ENCODE measurements around the gene PTPA. TPM values are rescaled to one million over a fixed set of nuclear protein-coding genes. Genes with fewer than 3 reads are reported as not detected.
"Not testable (repeated sequence)": the region's sequence is repeated elsewhere in the genome, so short reads cannot be mapped to it uniquely, and the experiment has no call there.

PTPA gene
- total RNA-seq, 2 donors from 2014 or later, result 81.3 to 89.9 TPM

DNA sequence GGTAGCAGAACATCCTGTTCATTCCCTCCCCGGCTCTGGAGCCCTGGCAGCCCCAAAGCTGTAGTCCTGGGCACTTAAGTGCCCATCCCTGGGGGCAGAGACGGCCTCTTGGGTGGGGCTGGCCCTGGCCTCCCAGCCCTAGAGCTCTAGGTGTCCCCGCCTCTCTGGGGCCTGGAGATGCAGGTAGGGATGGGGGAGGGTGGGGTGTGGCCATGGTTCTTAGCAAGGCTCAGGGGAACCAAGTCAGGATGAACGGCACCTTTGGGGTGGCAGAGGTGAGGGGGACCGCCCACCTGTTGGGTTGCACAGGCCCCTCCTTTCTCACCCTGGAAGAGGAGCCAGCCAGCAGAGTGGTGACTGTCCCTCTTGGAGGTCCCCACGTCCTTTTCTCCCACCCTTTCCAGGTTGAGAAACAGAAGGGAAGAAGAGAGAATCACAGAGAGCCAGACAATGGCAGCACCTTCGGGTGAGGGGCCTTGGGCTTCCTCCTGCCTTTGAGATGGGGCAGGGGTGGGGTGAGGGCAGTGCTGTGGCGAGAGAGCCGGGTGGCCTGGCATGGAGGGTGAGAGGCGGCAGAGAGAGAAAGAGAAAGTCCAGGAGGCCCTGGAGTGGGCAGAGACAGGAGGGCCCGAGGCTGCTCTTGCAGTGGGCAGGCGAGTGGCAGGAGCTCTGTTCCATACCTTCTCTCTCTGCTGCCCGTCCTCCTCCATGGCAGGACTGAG is 3.0 kb upstream of the PTPA start:
- Histone ChIP-seq H3K4me3 (no peak overlapping the region), H3K27me3 (no peaks in the 10 kb centered on the region), H3K27ac (peak overlapping the region in 1 of 2 donors; percentile 99), H3K9me3 (no peaks in the 10 kb centered on the region), H3K36me3 (peaks cover 23% of the 10 kb centered on the region), H3K4me1 (peaks cover 0 to 31% of the 10 kb centered on the region in 2 donors)
- DNase-seq (ENCODE audit: low spot score), result no peak
- TF ChIP-seq CTCF (IDR thresholded peaks at IDR 0.05), result no peak

DNA sequence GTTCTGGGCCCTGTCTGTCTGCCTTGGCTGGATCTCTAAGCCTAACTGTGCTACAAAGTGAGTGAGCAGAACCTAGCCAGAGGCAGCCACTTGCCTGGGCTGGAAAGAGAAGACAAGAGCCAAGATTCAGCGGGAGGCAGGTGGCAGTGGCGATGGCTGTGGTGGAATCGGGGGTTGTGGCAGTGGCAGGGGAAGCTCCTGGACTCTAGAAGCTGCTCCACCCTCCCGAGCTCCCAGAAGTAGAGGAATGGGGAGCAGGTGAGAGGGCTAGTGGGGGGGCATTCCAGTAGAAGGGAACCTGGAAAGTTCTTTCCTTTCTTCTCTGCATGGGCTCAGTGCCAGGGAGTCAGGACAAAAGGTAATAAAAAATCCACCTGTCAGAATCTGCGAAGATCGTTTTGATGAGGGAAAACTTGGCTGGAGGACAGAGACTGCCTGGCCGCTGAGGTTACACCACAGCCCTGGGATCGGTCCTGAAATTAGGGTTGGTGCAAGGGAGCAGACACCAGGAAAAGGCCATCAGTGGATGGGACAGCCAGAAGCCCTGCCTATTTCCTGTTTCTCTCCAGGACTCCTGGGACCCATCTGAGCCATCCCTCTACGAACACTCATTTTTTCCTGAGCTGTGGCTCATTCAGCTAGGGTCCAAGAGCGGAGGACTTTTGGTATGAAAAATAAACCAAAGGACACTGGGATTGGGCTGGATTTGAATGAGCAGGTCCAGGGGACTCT is 2.2 kb upstream of the PTPA start:
- Histone ChIP-seq H3K27me3 (no peaks in the 10 kb centered on the region), H3K9me3 (no peaks in the 10 kb centered on the region), H3K36me3 (peaks cover 23% of the 10 kb centered on the region), H3K4me1 (peaks cover 0 to 33% of the 10 kb centered on the region in 2 donors), H3K27ac (peak overlapping the region in 1 of 2 donors; percentile 99), H3K4me3 (peak overlapping the region in 1 of 2 donors; percentile 93)
- no peak for DNase-seq (ENCODE audit: low spot score)
- TF ChIP-seq CTCF (IDR thresholded peaks at IDR 0.05), result no peak

GRCh38 chr9:129109537-129109903 is 1.7 kb upstream of the PTPA start:
- H3K4me3 ChIP-seq, result peak overlapping the region; percentile 92 to 93
- peaks cover 0 to 38% of the 10 kb centered on the region in 2 donors for H3K4me1 ChIP-seq
- peaks cover 23% of the 10 kb centered on the region for H3K36me3 ChIP-seq
- peak; percentile 82 for DNase-seq (ENCODE audit: low spot score)
- peak overlapping the region; percentile 87 to 99 for H3K27ac ChIP-seq
- H3K9me3 ChIP-seq, result no peaks in the 10 kb centered on the region
- TF ChIP-seq CTCF (IDR thresholded peaks at IDR 0.05), result no peak
- no peaks in the 10 kb centered on the region for H3K27me3 ChIP-seq

- peak; percentile 67 for DNase-seq (ENCODE audit: low spot score)
- Histone ChIP-seq H3K36me3 (peaks cover 23% of the 10 kb centered on the region), H3K27ac (peak overlapping the region; percentile 87 to 99), H3K27me3 (no peaks in the 10 kb centered on the region), H3K4me1 (peaks cover 0 to 45% of the 10 kb centered on the region in 2 donors), H3K4me3 (peak overlapping the region; percentile 92 to 93), H3K9me3 (no peaks in the 10 kb centered on the region)
- no peak for TF ChIP-seq CTCF (IDR thresholded peaks at IDR 0.05)
Measured at GRCh38 chr9:129109952-129110739, 1.1 kb upstream of the PTPA start.

- no peaks in the 10 kb centered on the region for H3K27me3 ChIP-seq
- peak overlapping the region; percentile 92 to 93 for H3K4me3 ChIP-seq
- peak overlapping the region; percentile 87 to 99 for H3K27ac ChIP-seq
- DNase-seq (ENCODE audit: low spot score), result no peak
- H3K4me1 ChIP-seq, result peaks cover 0 to 47% of the 10 kb centered on the region in 2 donors
- H3K9me3 ChIP-seq, result no peaks in the 10 kb centered on the region
- H3K36me3 ChIP-seq, result peaks cover 14% of the 10 kb centered on the region
- no peak for TF ChIP-seq CTCF (IDR thresholded peaks at IDR 0.05)
Measured at GRCh38 chr9:129111528-129112151, 425 bp downstream of the PTPA start.

GRCh38 chr9:129112526-129112925 is 1.3 kb downstream of the PTPA start:
- H3K27me3 ChIP-seq; DNase-seq (ENCODE audit: low spot score); H3K36me3 ChIP-seq; H3K4me3 ChIP-seq; H3K9me3 ChIP-seq; H3K27ac ChIP-seq: not testable (repeated sequence)
- peaks cover 0 to 47% of the 10 kb centered on the region in 2 donors for H3K4me1 ChIP-seq

Measured in right atrium auricular region (tissue), 2 donors.